Prostate gland (tissue), 2 donors: ENCODE measurements around the gene CPXM2. TPM values are rescaled to one million over a fixed set of nuclear protein-coding genes. Genes with fewer than 3 reads are reported as not detected.

Experiments used
- DNase-seq: peaks from one replicate; pipeline ENCODE4 v3.0.0-alpha.2; 2019; ENCODE audit warnings: low spot score
- H3K27ac ChIP-seq, 2 donors: fragments of 200-600 bp; sonication (generic); 2 replicates each; pipeline ENCODE4 v1.5.1; 2017 to 2019
- H3K27me3 ChIP-seq: fragments of 200-600 bp; sonication (generic); replicated peaks from 2 replicates; pipeline ENCODE4 v1.5.1; 2019; ENCODE audit not compliant: insufficient read depth
- H3K36me3 ChIP-seq, 2 donors: fragments of 200-600 bp; sonication (generic); 1 replicate in 1 of 2; 2 replicates in 1 of 2; pipeline versions ENCODE4 v1.5.1 to v1.8.1; 2017 to 2019
- H3K4me1 ChIP-seq: fragments of 200-600 bp; sonication (generic); replicated peaks from 2 replicates; pipeline ENCODE4 v1.5.1; 2019
- H3K4me3 ChIP-seq, 2 donors: fragments of 200-600 bp; sonication (generic); 2 replicates each; pipeline ENCODE4 v1.5.1; 2017 to 2019
- H3K9me3 ChIP-seq: fragments of 200-600 bp; sonication (generic); 2 replicates; pipeline ENCODE4 v1.5.1; 2017
- CTCF ChIP-seq, 4 experiments: fragments of 200-600 bp in 2 of 4; fragments of 450-650 bp in 2 of 4; sonication (generic) in 2 of 4; IDR thresholded peaks; 1 replicate in 3 of 4; 2 replicates in 1 of 4; pipeline ENCODE4 v1.5.1; 2016 to 2019; ENCODE audit warnings: antibody characterized with exemption in 4 of 4, mild to moderate bottlenecking in 2 of 4, moderate library complexity in 2 of 4
- POLR2A ChIP-seq: fragments of 450-650 bp; IDR thresholded peaks from one replicate; pipeline ENCODE4 v1.6.1; 2016; ENCODE audit warnings: antibody characterized with exemption, mild to moderate bottlenecking
- POLR2AphosphoS5 ChIP-seq: sonication (generic); formaldehyde crosslinking; IDR thresholded peaks from one replicate; pipeline ENCODE4 v1.6.1; 2017; ENCODE audit warnings: antibody characterized with exemption
- WGBS: methylation state at CpG from one replicate; pipeline ENCODE4 v1.1.5; 2018; 5-methylcytosine and 5-hydroxymethylcytosine counted together
- intact Hi-C: fragments of 100-400 bp; cut with DNase I; formaldehyde crosslinking; loops from one replicate; pipeline ENCODE4 v1.14.2; 2022
- total RNA-seq, 2 donors: library from RNA; depleted of rRNA; stranded (reverse); fragments of >200 nt; gene quantifications; one replicate each; pipeline ENCODE4 v1.1.0, GENCODE V29; 2016

CPXM2 gene
- total RNA-seq, 2 donors from 2014 or later = 5.4 to 27.4 TPM

GRCh38 chr10:123855008-123855684 is 36.5 kb downstream of the CPXM2 start:
- no peaks in the 10 kb centered on the region for H3K27me3 ChIP-seq
- no peaks in the 10 kb centered on the region for H3K36me3 ChIP-seq
- no peak overlapping the region for H3K27ac ChIP-seq
- DNase-seq = no peak
- no peaks in the 10 kb centered on the region for H3K9me3 ChIP-seq
- H3K4me1 ChIP-seq = no peaks in the 10 kb centered on the region
- 63% methylated on average over 7 of the region's 7 CpGs for WGBS
- TF ChIP-seq POLR2AphosphoS5 = no peak
- TF ChIP-seq POLR2A = no peak
- no peak for TF ChIP-seq CTCF (IDR thresholded peaks at IDR 0.05)
- intact Hi-C loops = no loop called here
- H3K4me3 ChIP-seq = no peak overlapping the region

GRCh38 chr10:123854498-123854897 is 37.1 kb downstream of the CPXM2 start:
- Histone ChIP-seq H3K27ac (no peak overlapping the region), H3K36me3 (no peaks in the 10 kb centered on the region), H3K27me3 (no peaks in the 10 kb centered on the region), H3K4me1 (no peaks in the 10 kb centered on the region), H3K4me3 (no peak overlapping the region), H3K9me3 (no peaks in the 10 kb centered on the region)
- WGBS = 90% methylated on average over 7 of the region's 7 CpGs
- no peak for DNase-seq
- no peak for TF ChIP-seq POLR2AphosphoS5
- TF ChIP-seq POLR2A = no peak
- no peak for TF ChIP-seq CTCF (IDR thresholded peaks at IDR 0.05)
- intact Hi-C loops = no loop called here

- Histone ChIP-seq H3K27ac (no peak overlapping the region), H3K36me3 (no peaks in the 10 kb centered on the region), H3K4me1 (no peaks in the 10 kb centered on the region), H3K27me3 (no peaks in the 10 kb centered on the region), H3K9me3 (no peaks in the 10 kb centered on the region), H3K4me3 (no peak overlapping the region)
- no peak for DNase-seq
- intact Hi-C loops = no loop called here
- WGBS = 84% methylated on average over 4 of the region's 4 CpGs
- no peak for TF ChIP-seq CTCF (IDR thresholded peaks at IDR 0.05)
- no peak for TF ChIP-seq POLR2AphosphoS5
- TF ChIP-seq POLR2A = no peak
These were observed 37.6 kb downstream of the CPXM2 start for GRCh38 chr10:123854003-123854402.

- no peak for DNase-seq
- intact Hi-C loops = no loop called here
- Histone ChIP-seq H3K4me3 (no peak overlapping the region), H3K9me3 (no peaks in the 10 kb centered on the region), H3K27ac (no peak overlapping the region), H3K27me3 (no peaks in the 10 kb centered on the region), H3K36me3 (no peaks in the 10 kb centered on the region), H3K4me1 (no peaks in the 10 kb centered on the region)
- 88% methylated on average over 7 of the region's 7 CpGs for WGBS
- no peak for TF ChIP-seq POLR2AphosphoS5
- TF ChIP-seq POLR2A = no peak
- no peak for TF ChIP-seq CTCF (IDR thresholded peaks at IDR 0.05)
These were observed 39.1 kb downstream of the CPXM2 start for GRCh38 chr10:123852411-123852951.
